HG02642 (cell line): ENCODE results near the gene HIGD2A.

Source experiments
- ATAC-seq: cut with Tn5 transposase; IDR thresholded peaks from one replicate; pipeline ENCODE4 v1.9.1; 2021; ENCODE audit warnings: mild to moderate bottlenecking; ENCODE audit not compliant: unreplicated experiment, poor library complexity

The HIGD2A gene

GRCh38 chr5:176388444-176389134, at the start of gene HIGD2A, which contains the start of gene NOP16:
TSS of gene HIGD2A (plus strand) at chr5:176388751. CDS start at chr5:176388820, 69 bp downstream.
TSS of gene NOP16 (minus strand) at chr5:176388598. CDS start at chr5:176388539, 59 bp downstream.
- ATAC-seq: peak; percentile 87

DNA sequence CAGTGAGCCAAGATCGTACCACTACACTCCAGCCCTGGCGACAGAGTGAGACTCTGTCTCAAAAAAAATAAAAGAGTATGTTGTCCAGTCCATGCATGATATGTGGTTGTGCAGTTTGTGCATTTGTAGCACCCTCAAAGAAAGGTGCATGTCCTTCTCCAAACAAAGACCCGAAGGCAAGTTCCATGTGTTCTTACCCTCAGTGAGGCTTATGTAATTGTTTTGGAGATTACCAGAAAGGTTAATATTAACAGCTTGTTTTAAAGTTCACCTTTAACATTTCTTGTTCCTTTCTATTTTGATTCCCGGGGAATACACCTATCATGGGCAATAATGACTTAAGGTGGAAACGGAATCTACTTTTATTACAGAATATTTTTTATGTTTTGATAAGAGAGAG, 49.2 kb upstream of the HIGD2A start:
- no peak for ATAC-seq

DNA sequence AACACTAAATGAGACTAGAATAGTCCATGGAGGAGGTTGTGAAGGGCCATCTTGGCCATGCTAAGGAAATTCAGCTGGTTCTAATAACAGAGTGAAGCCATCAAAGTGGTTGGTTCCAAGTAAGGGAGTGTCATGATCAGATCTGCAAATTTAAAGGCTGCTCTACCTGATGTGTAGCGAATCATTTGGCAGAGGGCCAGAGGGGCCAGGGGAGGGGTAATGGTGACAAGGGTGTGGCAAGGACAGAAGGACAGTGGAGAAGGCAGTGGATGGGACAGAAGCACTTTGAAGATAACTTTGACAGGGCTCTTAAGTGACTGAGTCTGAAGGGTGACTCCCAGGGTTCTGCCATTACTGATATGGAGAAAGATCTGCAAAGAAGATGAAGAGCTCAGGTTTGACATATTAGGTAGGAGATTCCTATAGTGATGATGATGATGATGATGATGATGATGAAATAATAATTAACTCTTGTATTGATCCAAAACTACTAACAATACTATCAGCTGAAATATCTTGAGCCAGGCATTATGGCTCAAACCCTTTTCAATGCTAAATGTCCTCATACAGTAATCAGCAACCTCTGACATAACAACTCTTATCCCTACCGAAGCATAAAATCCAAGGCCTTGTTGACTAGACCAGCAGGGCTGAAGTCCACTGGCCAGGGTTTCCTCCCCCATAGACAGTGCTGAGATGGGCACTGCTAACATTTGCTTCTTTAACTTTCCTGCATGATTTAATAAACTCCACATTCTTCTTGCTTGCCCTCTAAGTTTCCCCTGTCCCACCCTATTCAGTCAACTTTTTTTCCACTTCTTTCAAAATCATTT, 47.0 kb upstream of the HIGD2A start:
- no peak for ATAC-seq

DNA sequence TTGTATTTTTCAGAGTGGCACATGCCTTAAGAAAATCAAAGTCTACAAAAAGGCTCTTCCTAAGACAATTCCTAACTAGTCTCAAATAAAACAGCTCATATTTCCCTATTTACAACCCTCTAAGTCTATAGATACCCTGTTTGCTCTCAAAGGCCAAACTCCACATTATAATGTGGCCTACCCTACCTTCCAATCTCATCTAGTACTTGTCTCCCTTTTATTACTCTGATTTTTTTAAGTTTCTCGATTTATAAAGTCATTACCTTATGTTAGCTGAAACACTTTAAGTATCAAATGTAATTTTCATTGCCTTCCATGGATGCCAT, 46.4 kb upstream of the HIGD2A start:
- no peak for ATAC-seq

DNA sequence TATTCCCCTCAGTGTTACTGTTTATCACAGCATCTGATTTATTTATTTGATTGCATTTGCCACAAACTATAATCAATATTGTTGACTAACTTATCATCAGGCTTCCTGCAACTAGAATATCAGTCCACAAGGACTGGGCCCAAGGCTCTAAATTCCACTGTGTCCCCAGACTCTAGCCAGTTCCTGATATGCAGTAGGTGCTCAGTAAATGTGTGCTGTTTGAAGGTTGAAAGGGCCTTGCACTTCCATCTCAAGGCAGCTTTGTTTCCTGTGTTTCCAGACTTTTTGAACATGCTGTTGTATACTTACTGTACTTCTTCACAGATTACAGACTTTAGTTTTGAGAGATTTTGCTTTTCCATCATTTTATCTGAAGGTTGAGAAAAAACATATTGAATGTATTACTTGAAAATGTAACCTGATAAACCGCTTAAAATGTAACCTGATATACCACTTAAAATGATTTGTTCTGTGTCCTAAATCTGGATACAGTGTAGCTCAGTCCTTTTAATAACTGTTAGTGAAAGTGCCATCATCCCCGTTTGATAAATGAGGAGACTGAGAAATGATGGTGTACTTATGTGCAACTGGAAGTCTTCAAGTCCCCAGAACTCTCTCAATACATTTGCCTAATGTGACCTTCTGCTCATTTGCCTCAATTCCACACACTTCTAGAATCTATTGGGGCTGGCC, 45.6 kb upstream of the HIGD2A start:
- ATAC-seq: no peak

- ATAC-seq: no peak
Measured at GRCh38 chr5:176350416-176350815, 38.1 kb upstream of the HIGD2A start.

- ATAC-seq: no peak
Measured at GRCh38 chr5:176352116-176352878, 36.3 kb upstream of the HIGD2A start.

DNA sequence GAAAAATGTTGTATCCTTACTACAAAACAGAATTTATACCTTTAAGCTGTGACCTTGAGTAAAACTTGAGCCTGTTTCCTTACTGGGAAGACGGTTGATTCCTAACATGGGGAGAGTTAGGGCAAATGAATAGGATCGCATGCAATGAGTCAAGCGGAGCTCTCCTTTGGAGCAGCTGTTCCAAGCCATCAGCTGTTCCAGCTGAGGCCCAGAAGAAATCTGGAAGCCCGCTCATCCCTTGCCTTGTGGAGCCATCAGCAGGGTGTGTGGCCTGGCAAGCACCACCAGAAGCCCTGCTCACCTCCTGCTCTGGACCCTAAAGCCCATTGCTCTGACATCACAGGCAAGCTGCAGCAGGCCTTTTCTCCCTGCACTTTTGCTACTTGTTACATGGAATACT, 35.0 kb upstream of the HIGD2A start:
- no peak for ATAC-seq

GRCh38 chr5:176355400-176356178, 33.0 kb upstream of the HIGD2A start:
- ATAC-seq: no peak

GRCh38 chr5:176356179-176356566, 32.4 kb upstream of the HIGD2A start:
- no peak for ATAC-seq

GRCh38 chr5:176359658-176360057, 28.9 kb upstream of the HIGD2A start:
- ATAC-seq: no peak

GRCh38 chr5:176360894-176361436, 27.6 kb upstream of the HIGD2A start:
- no peak for ATAC-seq

DNA sequence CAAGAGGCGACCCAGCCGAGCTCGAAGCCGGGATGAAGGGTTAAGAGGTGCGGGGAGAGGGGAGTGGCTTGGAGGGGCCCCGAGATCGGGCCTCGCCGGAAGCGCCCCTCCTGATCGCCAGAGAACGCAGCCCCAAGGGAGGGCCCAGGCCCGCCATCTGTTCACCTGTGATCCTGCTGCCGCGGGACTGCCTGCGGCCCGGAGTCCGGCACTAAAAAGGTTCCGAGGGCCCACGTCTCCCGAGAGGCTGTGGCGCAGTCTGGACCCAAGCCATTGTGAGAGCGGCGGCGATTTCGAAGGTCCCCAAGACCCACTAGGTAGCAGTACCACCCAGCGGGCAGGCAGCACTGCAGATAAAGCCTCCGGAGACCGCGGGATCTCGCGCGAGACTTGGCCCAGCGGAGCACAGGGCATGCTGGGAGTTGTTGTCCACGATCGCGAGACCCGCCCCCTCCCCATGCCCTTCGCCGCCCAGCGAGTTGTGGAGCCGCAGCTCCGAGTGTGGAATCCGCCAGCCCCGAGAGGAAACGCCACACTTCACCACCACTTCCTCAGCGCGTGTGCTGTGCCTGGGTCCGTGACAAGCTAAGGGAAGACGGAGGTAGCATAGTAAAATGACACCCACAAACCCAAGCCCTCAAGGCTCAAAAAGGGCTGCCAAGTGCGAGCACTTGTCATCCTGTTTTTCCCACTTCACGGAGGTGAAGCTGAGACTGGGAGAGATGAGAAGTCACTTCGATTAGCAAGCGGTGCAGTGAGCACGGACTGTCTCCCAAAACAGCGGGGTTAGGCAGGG, 26.9 kb upstream of the HIGD2A start, which contains the start of gene KIAA1191:
TSS of gene KIAA1191 (minus strand) at position 328 of the 796 bp plus-strand sequence. CDS start 2,256 bp downstream, outside the sequence.
- ATAC-seq: peak; percentile 87

DNA sequence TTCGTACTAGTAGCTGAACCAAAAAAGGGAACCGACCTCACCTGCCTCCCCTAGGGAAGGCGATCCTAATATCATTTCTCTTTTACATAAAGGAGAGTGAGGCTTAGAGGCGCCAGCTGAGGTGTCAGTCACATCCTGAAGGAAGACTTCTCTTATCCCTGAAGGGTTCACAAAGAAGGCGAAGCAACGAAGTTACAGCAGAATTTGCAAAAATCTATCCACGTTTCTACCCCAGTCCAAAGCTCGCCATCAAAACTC, 26.4 kb upstream of the HIGD2A start:
- peak; percentile 5 for ATAC-seq

- ATAC-seq: no peak
Measured at GRCh38 chr5:176364765-176365350, 23.7 kb upstream of the HIGD2A start.

DNA sequence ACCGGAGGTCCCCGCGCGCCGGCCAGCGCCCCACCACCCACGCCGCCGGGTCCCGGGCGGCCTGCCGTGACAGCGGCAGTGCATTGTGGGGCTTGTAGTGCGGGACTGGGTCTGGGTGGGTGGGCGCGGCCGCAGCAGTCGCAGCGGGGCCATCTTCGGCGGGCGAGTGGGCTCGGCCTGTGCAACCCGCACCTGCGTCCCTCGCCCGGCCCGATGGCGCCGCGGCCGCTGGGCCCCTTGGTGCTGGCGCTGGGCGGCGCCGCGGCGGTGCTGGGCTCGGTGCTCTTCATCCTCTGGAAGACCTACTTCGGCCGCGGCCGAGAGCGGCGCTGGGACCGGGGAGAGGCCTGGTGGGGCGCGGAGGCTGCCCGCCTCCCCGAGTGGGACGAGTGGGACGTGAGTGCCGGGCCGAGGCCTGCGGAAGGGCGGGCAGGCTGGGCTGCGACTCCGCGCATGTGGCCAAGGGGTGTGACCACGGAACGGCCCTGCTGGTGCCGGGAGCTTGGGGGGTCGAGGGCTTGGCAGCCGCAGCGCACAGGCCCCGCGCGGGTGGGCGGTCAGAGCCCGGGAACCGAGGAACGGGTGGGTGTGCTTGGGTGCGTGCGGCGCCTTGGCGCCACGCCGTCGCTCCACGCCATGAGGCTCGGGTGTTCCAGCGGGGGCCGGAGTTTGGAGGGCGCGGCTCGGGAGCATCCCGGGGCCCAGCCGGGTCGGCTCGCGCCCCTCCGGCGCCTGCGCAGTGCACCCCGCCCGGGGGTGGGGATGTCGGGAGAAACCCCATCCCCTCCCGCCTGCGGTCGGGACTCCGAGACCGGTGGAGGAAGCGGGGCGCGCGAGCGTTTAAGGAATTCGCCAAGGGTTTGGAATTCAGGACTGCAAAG, 23.0 kb upstream of the HIGD2A start, which contains the start of gene ARL10:
TSS of gene ARL10 (plus strand) at position 137 of the 881 bp plus-strand sequence. CDS start at position 214, 77 bp downstream.
- peak; percentile 41 for ATAC-seq

DNA sequence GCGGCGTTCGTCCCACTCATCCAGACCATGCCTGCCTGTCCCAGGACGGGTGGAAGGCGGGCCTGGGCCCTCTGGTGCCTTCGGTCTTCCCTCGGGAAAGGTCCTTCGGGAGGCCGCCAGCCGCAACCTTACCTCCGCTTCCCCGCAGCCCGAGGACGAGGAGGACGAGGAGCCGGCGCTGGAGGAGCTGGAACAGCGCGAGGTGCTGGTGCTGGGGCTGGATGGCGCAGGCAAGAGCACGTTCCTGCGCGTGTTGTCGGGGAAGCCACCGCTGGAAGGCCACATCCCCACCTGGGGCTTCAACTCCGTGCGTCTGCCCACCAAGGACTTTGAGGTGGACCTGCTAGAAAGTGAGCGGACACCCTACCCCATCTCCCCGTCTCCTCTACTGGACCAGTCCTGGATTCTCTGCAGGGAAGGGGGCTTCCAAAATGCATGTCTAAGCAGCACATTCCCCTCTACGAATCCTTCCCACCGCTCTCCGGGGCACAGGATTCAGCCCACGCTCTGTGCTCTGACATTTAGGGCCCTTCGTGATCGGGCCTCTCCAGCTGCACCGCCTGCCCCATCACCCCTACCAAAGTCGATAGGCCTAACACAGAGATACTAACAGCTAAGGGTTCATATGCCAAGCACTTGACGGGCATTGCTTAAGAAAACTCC, 22.2 kb upstream of the HIGD2A start:
- ATAC-seq: no peak
